IPS-18c (cell line): ENCODE results near the gene NGEF.

ENCODE experiments used
- H3K4me3 ChIP-seq: 2 replicates; pipeline ENCODE4 v1.7.0; 2013; ENCODE audit warnings: low read depth, mild to moderate bottlenecking, low read length, moderate library complexity; ENCODE audit not compliant: insufficient read depth
- H3K9me3 ChIP-seq: one replicate; pipeline ENCODE4 v1.6.1; 2013; ENCODE audit warnings: mild to moderate bottlenecking, low read length, moderate library complexity; ENCODE audit not compliant: control insufficient read depth, insufficient read depth

NGEF gene

GRCh38 chr2:232966122-232966521, 46.9 kb downstream of the NGEF start:
- Histone ChIP-seq H3K4me3 (no peak overlapping the region), H3K9me3 (no peaks in the 10 kb centered on the region)

DNA sequence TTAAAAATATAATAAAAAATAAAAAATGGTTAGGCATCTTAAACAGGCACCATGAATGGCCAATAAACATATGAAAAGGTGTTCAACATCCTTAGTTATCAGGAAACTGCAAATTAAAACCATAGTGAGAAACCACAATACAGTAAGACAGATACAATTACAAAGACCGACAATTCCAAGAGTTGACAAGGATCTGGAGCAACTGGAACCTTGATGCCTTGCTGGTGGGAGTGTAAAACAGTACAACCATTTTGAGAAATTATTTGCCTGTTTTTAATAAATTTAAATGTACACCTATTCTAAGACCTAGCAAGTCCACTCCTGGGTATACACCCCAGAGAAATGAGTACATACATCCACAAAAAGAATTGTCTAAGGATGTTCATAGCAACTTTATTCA, 49.1 kb downstream of the NGEF start:
- Histone ChIP-seq H3K4me3 (no peak overlapping the region), H3K9me3 (no peaks in the 10 kb centered on the region)

- no peak overlapping the region for H3K4me3 ChIP-seq
- H3K9me3 ChIP-seq, result peaks cover 2% of the 10 kb centered on the region
Measured at GRCh38 chr2:232960862-232961261, 52.2 kb downstream of the NGEF start.

- Histone ChIP-seq H3K9me3 (peaks cover 2% of the 10 kb centered on the region), H3K4me3 (no peak overlapping the region)
Measured at GRCh38 chr2:232959139-232959538, 53.9 kb downstream of the NGEF start.

DNA sequence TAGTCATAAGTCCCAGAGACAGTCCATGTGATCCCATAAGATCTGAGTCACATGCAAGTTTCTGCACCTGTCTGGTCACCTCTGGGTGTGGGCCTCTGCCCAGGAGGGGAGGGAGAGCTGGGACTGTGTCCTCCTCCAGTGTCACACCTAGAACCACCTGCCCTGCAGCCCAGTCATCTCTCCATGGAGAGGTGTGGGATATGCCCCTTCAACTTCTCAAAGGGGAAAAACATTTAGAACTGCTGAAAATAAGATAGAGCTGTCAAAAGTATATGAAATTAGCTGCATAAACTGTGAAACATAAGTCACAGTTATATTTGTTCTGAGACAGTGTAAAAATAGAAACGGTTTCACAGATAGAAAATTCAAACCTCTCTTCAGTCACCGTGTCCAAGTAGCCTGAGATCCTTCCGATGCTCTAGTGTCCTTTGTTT, 55.4 kb downstream of the NGEF start:
- H3K9me3 ChIP-seq, result peaks cover 2% of the 10 kb centered on the region
- no peak overlapping the region for H3K4me3 ChIP-seq

GRCh38 chr2:232955856-232956255, 57.2 kb downstream of the NGEF start:
- H3K4me3 ChIP-seq, result no peak overlapping the region
- peaks cover 2% of the 10 kb centered on the region for H3K9me3 ChIP-seq

- Histone ChIP-seq H3K9me3 (peaks cover 2% of the 10 kb centered on the region), H3K4me3 (no peak overlapping the region)
Measured at GRCh38 chr2:232954691-232955090, 58.4 kb downstream of the NGEF start.

DNA sequence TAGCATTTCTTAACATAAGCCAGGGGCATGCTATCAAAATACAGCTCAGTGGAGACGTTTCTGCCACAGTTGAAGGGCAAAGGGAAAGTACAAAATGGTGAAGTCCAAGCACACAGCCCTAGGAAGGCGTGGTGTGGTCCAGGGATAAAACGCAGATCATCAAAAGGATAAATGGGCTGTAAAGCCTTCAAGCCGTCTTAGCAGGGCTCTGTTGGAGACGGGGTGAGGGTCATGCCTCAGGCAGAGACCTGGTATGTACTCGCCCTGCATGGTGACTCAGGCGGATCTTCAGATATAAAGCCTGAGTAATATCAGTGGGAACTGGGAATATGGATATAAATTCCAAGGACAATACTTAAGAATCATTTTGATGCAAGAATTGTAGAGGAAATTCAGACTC, 61.2 kb downstream of the NGEF start:
- no peak overlapping the region for H3K4me3 ChIP-seq

DNA sequence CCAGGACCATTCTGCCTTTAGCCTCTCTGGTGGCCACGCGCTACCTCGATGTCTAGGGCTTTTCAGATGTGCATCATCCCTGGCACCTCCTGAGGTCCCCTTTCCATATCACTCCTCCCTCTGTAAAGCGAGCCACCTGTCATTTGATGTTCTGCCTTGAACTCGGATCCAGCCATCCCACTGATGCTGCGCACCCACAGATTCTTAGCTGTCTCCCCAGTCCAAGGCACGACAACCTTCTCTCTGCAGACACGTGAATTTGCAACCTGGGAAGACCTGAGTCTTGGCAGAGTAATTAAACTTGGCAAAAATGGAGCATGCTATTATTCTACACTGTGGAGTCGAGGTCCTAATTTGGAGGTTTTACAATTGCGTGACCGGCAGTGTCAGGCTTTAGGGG, 61.9 kb downstream of the NGEF start:
- Histone ChIP-seq H3K9me3 (no peaks in the 10 kb centered on the region), H3K4me3 (no peak overlapping the region)

More for the DNA sequence above, 61.2 kb downstream of the NGEF start:
- no peaks in the 10 kb centered on the region for H3K9me3 ChIP-seq

DNA sequence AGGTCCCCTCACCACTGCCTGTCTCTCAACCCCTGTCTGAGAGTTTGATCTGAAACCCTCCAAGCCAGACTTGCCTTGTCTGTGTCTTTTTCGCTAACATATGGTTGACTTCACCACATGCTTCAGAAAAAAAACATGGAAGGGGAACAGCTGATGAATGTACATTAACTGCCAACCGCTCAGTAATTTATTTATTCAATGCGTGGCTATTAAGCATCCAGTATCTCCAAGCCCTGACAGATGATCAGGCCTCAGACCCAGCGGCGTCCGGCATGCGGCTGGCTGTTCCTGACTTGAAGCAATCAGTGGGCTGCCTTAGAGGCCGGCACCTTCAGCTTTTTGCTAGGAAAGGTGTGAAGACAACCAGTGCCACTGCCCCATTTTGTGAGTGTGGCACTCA, 62.3 kb downstream of the NGEF start:
- H3K4me3 ChIP-seq, result no peak overlapping the region
- no peaks in the 10 kb centered on the region for H3K9me3 ChIP-seq

DNA sequence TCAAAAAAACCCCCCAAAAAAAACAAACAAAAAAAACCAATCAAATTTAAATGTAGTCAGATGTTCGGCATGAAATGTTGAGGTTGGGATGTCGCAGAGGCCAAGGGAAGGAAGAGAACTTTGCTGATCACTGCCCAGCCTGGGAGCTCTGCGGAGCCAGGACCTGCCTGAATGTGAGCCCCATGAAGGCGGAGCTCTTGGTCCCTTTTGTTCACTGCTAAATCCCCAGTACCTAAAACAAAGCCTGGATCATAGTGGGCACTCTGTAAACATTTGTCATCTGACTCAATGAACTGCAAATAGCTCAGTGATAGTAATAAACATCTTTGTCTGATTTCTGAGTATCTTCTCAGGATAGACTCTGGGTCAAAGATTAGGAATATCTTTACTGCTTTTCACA, 64.0 kb downstream of the NGEF start:
- no peaks in the 10 kb centered on the region for H3K9me3 ChIP-seq
- no peak overlapping the region for H3K4me3 ChIP-seq

GRCh38 chr2:232942831-232943230, 70.2 kb downstream of the NGEF start:
- Histone ChIP-seq H3K9me3 (no peaks in the 10 kb centered on the region), H3K4me3 (no peak overlapping the region)

GRCh38 chr2:232941912-232942594, 71.0 kb downstream of the NGEF start:
- H3K4me3 ChIP-seq, result no peak overlapping the region
- H3K9me3 ChIP-seq, result no peaks in the 10 kb centered on the region

DNA sequence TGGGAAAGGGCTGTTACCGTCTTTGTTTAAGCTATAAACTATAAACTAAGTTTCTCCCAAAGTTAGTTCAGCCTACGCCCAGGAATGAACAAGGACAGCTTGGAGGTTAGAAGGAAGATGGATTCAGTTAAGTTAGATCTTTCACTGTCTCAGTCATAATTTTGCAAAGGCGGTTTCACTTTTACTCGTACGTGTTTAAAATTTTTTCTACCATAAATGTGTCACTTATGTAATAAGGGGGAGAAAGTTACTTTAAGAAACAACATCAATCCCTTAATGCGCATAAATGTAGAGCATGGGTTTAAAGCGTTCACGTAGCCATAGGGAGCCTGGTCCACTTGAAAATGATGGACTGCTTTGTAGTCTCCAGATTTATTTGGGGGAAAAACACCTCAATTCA, 71.7 kb downstream of the NGEF start:
- Histone ChIP-seq H3K9me3 (no peaks in the 10 kb centered on the region), H3K4me3 (no peak overlapping the region)

- no peak overlapping the region for H3K4me3 ChIP-seq
- no peaks in the 10 kb centered on the region for H3K9me3 ChIP-seq
Measured at GRCh38 chr2:232940724-232941123, 72.3 kb downstream of the NGEF start.

GRCh38 chr2:232937278-232937906, 75.7 kb downstream of the NGEF start:
- Histone ChIP-seq H3K9me3 (no peaks in the 10 kb centered on the region), H3K4me3 (no peak overlapping the region)

DNA sequence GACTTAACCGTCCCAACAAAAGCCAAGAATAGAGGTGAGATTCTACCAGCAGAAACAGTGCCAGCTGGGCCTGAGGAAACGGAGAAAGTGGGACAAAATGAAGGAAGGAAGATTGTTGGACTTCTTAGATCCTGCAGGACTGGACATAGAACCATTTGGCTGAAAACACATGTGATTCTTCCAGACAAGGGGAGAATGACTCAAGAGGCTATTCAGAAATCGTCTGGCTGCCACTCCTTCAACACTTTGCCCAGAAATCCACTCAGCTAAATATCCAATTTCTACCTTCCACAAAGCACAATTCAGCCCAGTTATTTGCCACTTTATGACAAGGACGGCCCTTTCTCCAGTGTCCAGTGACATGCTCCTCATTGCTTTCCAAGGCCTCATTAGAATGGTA, 81.4 kb downstream of the NGEF start:
- H3K9me3 ChIP-seq, result no peaks in the 10 kb centered on the region
- no peak overlapping the region for H3K4me3 ChIP-seq

DNA sequence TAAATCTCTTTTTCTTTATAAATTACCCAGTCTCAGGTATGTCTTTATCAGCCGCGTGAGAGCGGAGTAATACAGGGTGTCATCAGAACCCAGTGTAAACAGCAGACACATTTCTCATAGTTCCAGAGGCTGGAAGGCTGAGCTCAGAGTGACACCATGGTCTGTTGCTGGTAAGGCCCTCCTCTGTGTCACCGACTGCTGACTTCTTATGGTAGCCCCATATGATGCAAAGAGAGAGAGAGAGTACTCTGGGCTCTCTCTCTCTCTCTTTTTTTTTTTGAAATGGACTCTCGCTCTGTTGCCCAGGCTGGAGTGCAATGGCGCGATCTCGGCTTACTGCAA, 83.0 kb downstream of the NGEF start:
- Histone ChIP-seq H3K9me3 (peaks cover 4% of the 10 kb centered on the region), H3K4me3 (no peak overlapping the region)
